ENCODE data around the gene SPEF1. TPM values are rescaled to one million over a fixed set of nuclear protein-coding genes. Genes with fewer than 3 reads are reported as not detected.
A peak's percentile ranks its signal among the peaks of the same experiment; 100 is the strongest.

The SPEF1 gene
- total RNA-seq, 3 donors from 2014 or later: 0.18 TPM; not detected in 2

GRCh38 chr20:3744806-3745685 is 36.2 kb downstream of the SPEF1 start:
- H3K36me3 Mint-ChIP-seq (ENCODE audit: insufficient read depth): no peaks in the 10 kb centered on the region
- H3K9me3 Mint-ChIP-seq: no peaks in the 10 kb centered on the region
- H3K4me3 Mint-ChIP-seq: peak overlapping the region; percentile 69
- peaks cover 19% of the 10 kb centered on the region for H3K27me3 Mint-ChIP-seq (ENCODE audit: low read depth)
- H3K4me1 Mint-ChIP-seq (ENCODE audit: low read depth): peaks cover 10% of the 10 kb centered on the region
- peak; percentile 80 to 81 for ATAC-seq
- DNase-seq: peak; percentile 72

- no peaks in the 10 kb centered on the region for H3K9me3 Mint-ChIP-seq
- H3K36me3 Mint-ChIP-seq (ENCODE audit: insufficient read depth): no peaks in the 10 kb centered on the region
- DNase-seq (no peak), ATAC-seq (no peak)
- H3K4me1 Mint-ChIP-seq (ENCODE audit: low read depth): peaks cover 10% of the 10 kb centered on the region
- H3K27me3 Mint-ChIP-seq (ENCODE audit: low read depth): peaks cover 19% of the 10 kb centered on the region
- no peak overlapping the region for H3K4me3 Mint-ChIP-seq
Measured at GRCh38 chr20:3744037-3744436, 37.2 kb downstream of the SPEF1 start.

GRCh38 chr20:3743251-3743650 is 38.0 kb downstream of the SPEF1 start:
- Mint-ChIP-seq H3K9me3 (no peaks in the 10 kb centered on the region), H3K27me3 (ENCODE audit: low read depth) (peaks cover 19% of the 10 kb centered on the region), H3K4me1 (ENCODE audit: low read depth) (peaks cover 10% of the 10 kb centered on the region), H3K36me3 (ENCODE audit: insufficient read depth) (no peaks in the 10 kb centered on the region), H3K4me3 (no peak overlapping the region)
- no peak for ATAC-seq
- DNase-seq: no peak

- no peak for DNase-seq
- no peaks in the 10 kb centered on the region for H3K9me3 Mint-ChIP-seq
Measured at GRCh38 chr20:3741836-3742458, 39.3 kb downstream of the SPEF1 start.

GRCh38 chr20:3740615-3741301 is 40.5 kb downstream of the SPEF1 start:
- H3K4me1 Mint-ChIP-seq (ENCODE audit: low read depth): peaks cover 10% of the 10 kb centered on the region
- H3K27me3 Mint-ChIP-seq (ENCODE audit: low read depth): peaks cover 6% of the 10 kb centered on the region
- DNase-seq: no peak
- no peaks in the 10 kb centered on the region for H3K36me3 Mint-ChIP-seq (ENCODE audit: insufficient read depth)
- no peak for ATAC-seq
- no peaks in the 10 kb centered on the region for H3K9me3 Mint-ChIP-seq
- peak overlapping the region; percentile 7 for H3K4me3 Mint-ChIP-seq

More at GRCh38 chr20:3741836-3742458, 39.3 kb downstream of the SPEF1 start:
- Mint-ChIP-seq H3K4me3 (no peak overlapping the region), H3K36me3 (ENCODE audit: insufficient read depth) (no peaks in the 10 kb centered on the region), H3K4me1 (ENCODE audit: low read depth) (peaks cover 10% of the 10 kb centered on the region), H3K27me3 (ENCODE audit: low read depth) (peaks cover 15% of the 10 kb centered on the region)
- no peak for ATAC-seq

GRCh38 chr20:3739926-3740451 is 41.3 kb downstream of the SPEF1 start:
- ATAC-seq: no peak

GRCh38 chr20:3739054-3739925 is 42.0 kb downstream of the SPEF1 start:
- H3K27me3 Mint-ChIP-seq (ENCODE audit: low read depth): peaks cover 4% of the 10 kb centered on the region
- H3K4me3 Mint-ChIP-seq: no peak overlapping the region
- DNase-seq: no peak
- H3K9me3 Mint-ChIP-seq: no peaks in the 10 kb centered on the region
- peaks cover 1% of the 10 kb centered on the region for H3K4me1 Mint-ChIP-seq (ENCODE audit: low read depth)
- no peak for ATAC-seq
- no peaks in the 10 kb centered on the region for H3K36me3 Mint-ChIP-seq (ENCODE audit: insufficient read depth)

More at GRCh38 chr20:3739926-3740451, 41.3 kb downstream of the SPEF1 start:
- H3K4me1 Mint-ChIP-seq (ENCODE audit: low read depth): peaks cover 8% of the 10 kb centered on the region
- H3K27me3 Mint-ChIP-seq (ENCODE audit: low read depth): peaks cover 8% of the 10 kb centered on the region
- DNase-seq: no peak
- H3K36me3 Mint-ChIP-seq (ENCODE audit: insufficient read depth): no peaks in the 10 kb centered on the region
- H3K4me3 Mint-ChIP-seq: no peak overlapping the region
- no peaks in the 10 kb centered on the region for H3K9me3 Mint-ChIP-seq

GRCh38 chr20:3738111-3739053 is 42.9 kb downstream of the SPEF1 start:
- DNase-seq: no peak
- no peak for ATAC-seq
- Mint-ChIP-seq H3K4me3 (no peak overlapping the region), H3K9me3 (no peaks in the 10 kb centered on the region), H3K4me1 (ENCODE audit: low read depth) (no peaks in the 10 kb centered on the region), H3K27me3 (ENCODE audit: low read depth) (peaks cover 8% of the 10 kb centered on the region), H3K36me3 (ENCODE audit: insufficient read depth) (no peaks in the 10 kb centered on the region)

GRCh38 chr20:3735768-3736167 is 45.5 kb downstream of the SPEF1 start:
- peaks cover 27% of the 10 kb centered on the region for H3K27me3 Mint-ChIP-seq (ENCODE audit: low read depth)
- ATAC-seq: no peak
- H3K4me3 Mint-ChIP-seq: no peak overlapping the region
- H3K9me3 Mint-ChIP-seq: no peaks in the 10 kb centered on the region
- H3K4me1 Mint-ChIP-seq (ENCODE audit: low read depth): no peaks in the 10 kb centered on the region
- no peak for DNase-seq
- no peaks in the 10 kb centered on the region for H3K36me3 Mint-ChIP-seq (ENCODE audit: insufficient read depth)

- H3K36me3 Mint-ChIP-seq (ENCODE audit: insufficient read depth): no peaks in the 10 kb centered on the region
- no peaks in the 10 kb centered on the region for H3K9me3 Mint-ChIP-seq
- ATAC-seq (no peak), DNase-seq (no peak)
- H3K27me3 Mint-ChIP-seq (ENCODE audit: low read depth): peaks cover 35% of the 10 kb centered on the region
- no peaks in the 10 kb centered on the region for H3K4me1 Mint-ChIP-seq (ENCODE audit: low read depth)
- no peak overlapping the region for H3K4me3 Mint-ChIP-seq
Measured at GRCh38 chr20:3734111-3734843, 47.0 kb downstream of the SPEF1 start.

GRCh38 chr20:3733119-3733995 is 47.9 kb downstream of the SPEF1 start:
- no peak for ATAC-seq
- no peaks in the 10 kb centered on the region for H3K9me3 Mint-ChIP-seq
- peaks cover 35% of the 10 kb centered on the region for H3K27me3 Mint-ChIP-seq (ENCODE audit: low read depth)
- no peak overlapping the region for H3K4me3 Mint-ChIP-seq
- no peaks in the 10 kb centered on the region for H3K36me3 Mint-ChIP-seq (ENCODE audit: insufficient read depth)
- H3K4me1 Mint-ChIP-seq (ENCODE audit: low read depth): no peaks in the 10 kb centered on the region
- DNase-seq: no peak

All from activated T-cell treated with anti-CD3 and anti-CD28 coated beads, Interleukin-2, amount 50 U/mL, for 4 hours (primary cell).